Ishikawa (cell line): ENCODE measurements around the gene HOXB9.

Experiments
- CEBPB ChIP-seq: IDR thresholded peaks from 2 replicates; pipeline ENCODE4 v1.6.1; 2012
- CREB1 ChIP-seq: IDR thresholded peaks from 2 replicates; pipeline ENCODE4 v1.6.1; 2012; ENCODE audit warnings: low read depth
- EGR1 ChIP-seq: IDR thresholded peaks from 2 replicates; pipeline ENCODE4 v1.6.1; 2012
- EP300 ChIP-seq: IDR thresholded peaks from 2 replicates; pipeline ENCODE4 v1.6.1; 2012; ENCODE audit warnings: borderline replicate concordance
- FOXM1 ChIP-seq: IDR thresholded peaks from 2 replicates; pipeline ENCODE4 v1.6.1; 2012; ENCODE audit warnings: low read depth, borderline replicate concordance
- NFIC ChIP-seq: IDR thresholded peaks from 2 replicates; pipeline ENCODE4 v1.6.1; 2012
- RAD21 ChIP-seq: IDR thresholded peaks from 2 replicates; pipeline ENCODE4 v1.6.1; 2012; ENCODE audit warnings: low read depth
- TAF1 ChIP-seq: IDR thresholded peaks from 2 replicates; pipeline ENCODE4 v1.6.1; 2012; ENCODE audit warnings: low read depth, mild to moderate bottlenecking
- TCF12 ChIP-seq: IDR thresholded peaks from 2 replicates; pipeline ENCODE4 v1.6.1; 2012; ENCODE audit warnings: low read depth
- TEAD4 ChIP-seq: IDR thresholded peaks from 2 replicates; pipeline ENCODE4 v1.6.1; 2012
- YY1 ChIP-seq: IDR thresholded peaks from 2 replicates; pipeline ENCODE4 v1.6.1; 2012; ENCODE audit warnings: low read depth
- ZBTB7A ChIP-seq: IDR thresholded peaks from 2 replicates; pipeline ENCODE4 v1.6.1; 2012; ENCODE audit warnings: low read depth
- TF ChIP-seq, protein P1 (sequence below): IDR thresholded peaks from 2 replicates; pipeline ENCODE4 v1.6.1; 2012
- TF ChIP-seq, protein P2 (sequence below): IDR thresholded peaks from 2 replicates; pipeline ENCODE4 v1.6.1; 2012; ENCODE audit warnings: low read depth, mild to moderate bottlenecking
- TF ChIP-seq, protein P3 (sequence below): IDR thresholded peaks from 2 replicates; pipeline ENCODE4 v1.6.1; 2012

Gene HOXB9

GRCh38 chr17:48597778-48598631 lies 28.2 kb downstream of the HOXB9 start:
- TF ChIP-seq, protein P1, sequence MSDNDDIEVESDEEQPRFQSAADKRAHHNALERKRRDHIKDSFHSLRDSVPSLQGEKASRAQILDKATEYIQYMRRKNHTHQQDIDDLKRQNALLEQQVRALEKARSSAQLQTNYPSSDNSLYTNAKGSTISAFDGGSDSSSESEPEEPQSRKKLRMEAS, result peak; percentile 64
- no peak for TF ChIP-seq TAF1
- TF ChIP-seq FOXM1, result no peak
- TF ChIP-seq, protein P2, sequence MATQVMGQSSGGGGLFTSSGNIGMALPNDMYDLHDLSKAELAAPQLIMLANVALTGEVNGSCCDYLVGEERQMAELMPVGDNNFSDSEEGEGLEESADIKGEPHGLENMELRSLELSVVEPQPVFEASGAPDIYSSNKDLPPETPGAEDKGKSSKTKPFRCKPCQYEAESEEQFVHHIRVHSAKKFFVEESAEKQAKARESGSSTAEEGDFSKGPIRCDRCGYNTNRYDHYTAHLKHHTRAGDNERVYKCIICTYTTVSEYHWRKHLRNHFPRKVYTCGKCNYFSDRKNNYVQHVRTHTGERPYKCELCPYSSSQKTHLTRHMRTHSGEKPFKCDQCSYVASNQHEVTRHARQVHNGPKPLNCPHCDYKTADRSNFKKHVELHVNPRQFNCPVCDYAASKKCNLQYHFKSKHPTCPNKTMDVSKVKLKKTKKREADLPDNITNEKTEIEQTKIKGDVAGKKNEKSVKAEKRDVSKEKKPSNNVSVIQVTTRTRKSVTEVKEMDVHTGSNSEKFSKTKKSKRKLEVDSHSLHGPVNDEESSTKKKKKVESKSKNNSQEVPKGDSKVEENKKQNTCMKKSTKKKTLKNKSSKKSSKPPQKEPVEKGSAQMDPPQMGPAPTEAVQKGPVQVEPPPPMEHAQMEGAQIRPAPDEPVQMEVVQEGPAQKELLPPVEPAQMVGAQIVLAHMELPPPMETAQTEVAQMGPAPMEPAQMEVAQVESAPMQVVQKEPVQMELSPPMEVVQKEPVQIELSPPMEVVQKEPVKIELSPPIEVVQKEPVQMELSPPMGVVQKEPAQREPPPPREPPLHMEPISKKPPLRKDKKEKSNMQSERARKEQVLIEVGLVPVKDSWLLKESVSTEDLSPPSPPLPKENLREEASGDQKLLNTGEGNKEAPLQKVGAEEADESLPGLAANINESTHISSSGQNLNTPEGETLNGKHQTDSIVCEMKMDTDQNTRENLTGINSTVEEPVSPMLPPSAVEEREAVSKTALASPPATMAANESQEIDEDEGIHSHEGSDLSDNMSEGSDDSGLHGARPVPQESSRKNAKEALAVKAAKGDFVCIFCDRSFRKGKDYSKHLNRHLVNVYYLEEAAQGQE, result no peak
- TF ChIP-seq CEBPB, result no peak
- peak; percentile 14; the same call in 1 of the 2 replicates for TF ChIP-seq NFIC
- no peak for TF ChIP-seq YY1
- no peak for TF ChIP-seq ZBTB7A
- TF ChIP-seq RAD21, result no peak
- TF ChIP-seq, protein P3, sequence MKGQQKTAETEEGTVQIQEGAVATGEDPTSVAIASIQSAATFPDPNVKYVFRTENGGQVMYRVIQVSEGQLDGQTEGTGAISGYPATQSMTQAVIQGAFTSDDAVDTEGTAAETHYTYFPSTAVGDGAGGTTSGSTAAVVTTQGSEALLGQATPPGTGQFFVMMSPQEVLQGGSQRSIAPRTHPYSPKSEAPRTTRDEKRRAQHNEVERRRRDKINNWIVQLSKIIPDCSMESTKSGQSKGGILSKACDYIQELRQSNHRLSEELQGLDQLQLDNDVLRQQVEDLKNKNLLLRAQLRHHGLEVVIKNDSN, result peak; percentile 24; the same call in 1 of the 2 replicates
- no peak for TF ChIP-seq EGR1
- no peak for TF ChIP-seq TEAD4
- TF ChIP-seq TCF12, result 0 out of 2 replicates have a peak, but pooled peaks have one; percentile 16
- TF ChIP-seq EP300, result no peak
- no peak for TF ChIP-seq CREB1

DNA sequence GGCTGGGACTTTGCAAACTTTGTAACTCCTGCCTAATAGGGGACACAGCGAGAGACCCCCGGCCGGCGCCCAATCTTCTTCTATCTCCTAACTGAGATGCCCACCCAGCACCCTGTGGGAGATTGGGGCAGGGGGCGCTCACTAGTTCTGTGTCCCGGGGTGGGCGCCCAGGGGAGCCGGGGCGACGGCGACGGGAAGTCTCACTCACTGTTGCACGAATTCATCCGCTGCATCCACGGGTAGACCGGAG lies 28.7 kb downstream of the HOXB9 start:
- TF ChIP-seq CEBPB (no peak), TEAD4 (no peak), YY1 (no peak), EP300 (no peak), EGR1 (no peak), CREB1 (no peak), NFIC (no peak)
- TF ChIP-seq, protein P3, result no peak
- TF ChIP-seq, protein P2, result no peak

GRCh38 chr17:48596735-48597527 lies 29.2 kb downstream of the HOXB9 start:
- TF ChIP-seq CREB1 (no peak), CEBPB (no peak)
- TF ChIP-seq, protein P3, result no peak
- TF ChIP-seq, protein P1, result no peak

GRCh38 chr17:48596000-48596734 lies 30.0 kb downstream of the HOXB9 start:
- TF ChIP-seq, protein P3, result no peak
- TF ChIP-seq TEAD4, result no peak
- no peak for TF ChIP-seq ZBTB7A
- TF ChIP-seq FOXM1, result no peak
- TF ChIP-seq RAD21, result no peak
- TF ChIP-seq NFIC, result no peak
- TF ChIP-seq, protein P1, result no peak
- no peak for TF ChIP-seq EP300
- TF ChIP-seq CREB1, result no peak
- TF ChIP-seq, protein P2, result no peak
- TF ChIP-seq EGR1, result no peak
- no peak for TF ChIP-seq TAF1
- TF ChIP-seq CEBPB, result no peak
- TF ChIP-seq TCF12, result no peak
- no peak for TF ChIP-seq YY1
